ENCODE measurements around the gene CBL. TPM values are rescaled to one million over a fixed set of nuclear protein-coding genes. Genes with fewer than 3 reads are reported as not detected.
A peak's percentile ranks its signal among the peaks of the same experiment; 100 is the strongest.

Gene CBL
- total RNA-seq, 3 donors from 2014 or later (not counting 1 experiment from before 2014, with no cell fraction given), result 29.0 to 32.5 (median 30.1) TPM

DNA sequence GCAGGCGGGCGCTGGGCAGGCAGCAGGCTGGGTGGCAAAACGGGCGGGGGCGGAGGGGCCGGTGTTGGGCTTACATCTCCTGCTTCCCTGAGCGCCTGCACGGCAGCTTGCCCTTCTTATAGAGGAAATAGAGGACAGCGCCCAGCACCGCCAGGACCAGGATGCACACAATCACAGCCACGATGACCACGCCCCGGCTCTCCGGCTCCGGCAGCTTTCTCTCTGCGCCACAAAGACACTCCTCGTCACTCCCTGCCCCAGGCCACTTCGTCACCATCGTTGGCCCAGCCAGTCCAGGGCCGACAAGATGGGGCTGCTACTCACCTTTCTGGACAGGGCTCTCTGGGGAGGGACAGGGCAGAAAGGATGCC is 104.5 kb downstream of the CBL start:
- no peaks in the 10 kb centered on the region for H3K9me3 ChIP-seq (ENCODE audit: control insufficient read depth, insufficient read depth, low read length)
- H3K4me1 ChIP-seq (ENCODE audit: control insufficient read depth, insufficient read depth, low read length), result peaks cover 9% of the 10 kb centered on the region
- peaks cover 11% of the 10 kb centered on the region for H3K27me3 ChIP-seq (ENCODE audit: control insufficient read depth, insufficient read depth, low read length)
- H3K4me3 ChIP-seq (ENCODE audit: low read length), result no peak overlapping the region
- peaks cover 7% of the 10 kb centered on the region for H3K36me3 ChIP-seq (ENCODE audit: control insufficient read depth, insufficient read depth, low read length)
- intact Hi-C loops (cut with micrococcal nuclease), result no loop called here
- Mint-ChIP-seq H3K27me3 (ENCODE audit: low read depth in 2 of 2) (peaks cover 0 to 4% of the 10 kb centered on the region in 2 donors), H3K4me3 (no peak overlapping the region), H3K9me3 (no peaks in the 10 kb centered on the region), H3K4me1 (peaks cover 0 to 12% of the 10 kb centered on the region in 2 donors), H3K27ac (no peak overlapping the region), H3K36me3 (peaks cover under 1% of the 10 kb centered on the region)
- ATAC-seq (no peak), DNase-seq (no peak)
- 81% methylated on average over 20 of the region's 20 CpGs for WGBS (ENCODE audit: insufficient coverage)
- no peak for TF ChIP-seq CTCF (IDR thresholded peaks at IDR 0.05)
- no peak overlapping the region for H3K27ac ChIP-seq (ENCODE audit: low read length)

- no peak for TF ChIP-seq CTCF (IDR thresholded peaks at IDR 0.05)
- peaks cover 26% of the 10 kb centered on the region for H3K27me3 ChIP-seq (ENCODE audit: control insufficient read depth, insufficient read depth, low read length)
- peaks cover 0 to 22% of the 10 kb centered on the region in 2 donors for H3K4me1 Mint-ChIP-seq
- H3K36me3 Mint-ChIP-seq, result no peaks in the 10 kb centered on the region
- no peaks in the 10 kb centered on the region for H3K9me3 Mint-ChIP-seq
- intact Hi-C loops (cut with micrococcal nuclease), result no loop called here
- H3K27ac ChIP-seq (ENCODE audit: low read length), result no peak overlapping the region
- peaks cover 15 to 23% of the 10 kb centered on the region in 2 donors for H3K27me3 Mint-ChIP-seq (ENCODE audit: low read depth in 2 of 2)
- H3K4me3 Mint-ChIP-seq, result no peak overlapping the region
- H3K4me3 ChIP-seq (ENCODE audit: low read length), result no peak overlapping the region
- no peak for ATAC-seq
- no peak for DNase-seq
- H3K4me1 ChIP-seq (ENCODE audit: control insufficient read depth, insufficient read depth, low read length), result peaks cover 26% of the 10 kb centered on the region
- H3K9me3 ChIP-seq (ENCODE audit: control insufficient read depth, insufficient read depth, low read length), result no peaks in the 10 kb centered on the region
- H3K27ac Mint-ChIP-seq, result no peak overlapping the region
- WGBS (ENCODE audit: insufficient coverage), result 87% methylated on average over 18 of the region's 18 CpGs
- no peaks in the 10 kb centered on the region for H3K36me3 ChIP-seq (ENCODE audit: control insufficient read depth, insufficient read depth, low read length)
Measured at GRCh38 chr11:119314726-119315125, 108.6 kb downstream of the CBL start.

- no peak for TF ChIP-seq CTCF (IDR thresholded peaks at IDR 0.05)
- peaks cover 27% of the 10 kb centered on the region for H3K4me1 ChIP-seq (ENCODE audit: control insufficient read depth, insufficient read depth, low read length)
- DNase-seq, result peak in 1 of 2 donors; percentile 72
Measured at GRCh38 chr11:119315131-119316015, 109.2 kb downstream of the CBL start.

More at GRCh38 chr11:119315131-119316015, 109.2 kb downstream of the CBL start:
- Mint-ChIP-seq H3K9me3 (no peaks in the 10 kb centered on the region), H3K4me1 (peaks cover 0 to 22% of the 10 kb centered on the region in 2 donors), H3K4me3 (no peak overlapping the region), H3K36me3 (no peaks in the 10 kb centered on the region), H3K27me3 (ENCODE audit: low read depth in 2 of 2) (peaks cover 18 to 27% of the 10 kb centered on the region in 2 donors), H3K27ac (no peak overlapping the region)
- ATAC-seq, result peak; percentile 40 to 58 (median 52)
- Histone ChIP-seq H3K9me3 (ENCODE audit: control insufficient read depth, insufficient read depth, low read length) (no peaks in the 10 kb centered on the region), H3K4me3 (ENCODE audit: low read length) (peak overlapping the region; percentile 4), H3K27ac (ENCODE audit: low read length) (no peak overlapping the region), H3K27me3 (ENCODE audit: control insufficient read depth, insufficient read depth, low read length) (peaks cover 27% of the 10 kb centered on the region), H3K36me3 (ENCODE audit: control insufficient read depth, insufficient read depth, low read length) (no peaks in the 10 kb centered on the region)
- 3% methylated on average over 29 of the region's 29 CpGs for WGBS (ENCODE audit: insufficient coverage)
- intact Hi-C loops (cut with micrococcal nuclease), result no loop called here

Data from natural killer cell (primary cell).